Measurements from ENCODE around the gene PEG3. TPM values are rescaled to one million over a fixed set of nuclear protein-coding genes. Genes with fewer than 3 reads are reported as not detected.

Gene PEG3
- total and polyA plus RNA-seq, 12 donors = 1.8 to 10.3 (median 7.5) TPM

DNA sequence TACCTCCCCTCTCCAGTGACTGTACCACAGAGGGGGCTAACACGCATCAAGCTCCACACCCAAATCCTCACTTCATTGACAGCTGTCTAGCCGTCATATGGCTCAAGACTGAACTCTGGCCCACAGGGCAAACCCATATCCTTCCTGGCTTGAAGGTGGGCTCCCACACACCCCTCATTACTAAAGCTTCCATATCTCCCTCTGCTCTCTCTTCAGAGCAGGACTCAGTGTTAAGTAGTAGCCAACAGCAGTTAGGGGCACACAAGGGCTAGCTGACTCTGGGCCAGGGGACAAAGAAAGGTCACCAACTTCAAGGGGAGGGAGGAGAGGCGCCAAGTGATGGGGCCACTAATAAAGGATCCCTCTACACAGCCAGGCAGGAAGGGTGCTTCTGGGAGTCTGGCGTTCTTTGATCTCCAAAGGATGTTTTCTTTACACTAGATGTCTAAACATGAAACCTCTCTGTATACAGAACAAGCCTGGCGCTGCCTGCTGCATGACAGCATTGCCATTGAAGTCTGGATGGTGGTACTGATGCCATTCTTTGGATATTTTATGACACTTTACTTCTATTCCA lies 8.1 kb downstream of the PEG3 start:
- DNase-seq (no peak), ATAC-seq (no peak)
- peaks cover 0 to 7% (median 0%) of the 10 kb centered on the region in 9 donors for H3K36me3 ChIP-seq
- WGBS, 2 donors = 77 to 81% methylated on average over 5 of the region's 5 CpGs
- H3K4me3 ChIP-seq = no peak overlapping the region
- H3K27me3 ChIP-seq = no peaks in the 10 kb centered on the region
- H3K9me3 ChIP-seq = peaks cover 0 to 9% (median 0%) of the 10 kb centered on the region in 11 donors
- H3K27ac ChIP-seq = no peak overlapping the region
- intact Hi-C loops (cut with DNase I) = loop anchor here in 1 of 10 donors (10.0 kb wide), 1 partner anchor 78 kb away; no protein-coding TSS in a partner anchor
- H3K4me1 ChIP-seq = peaks cover 0 to 16% (median 0%) of the 10 kb centered on the region in 9 donors
- TF ChIP-seq, protein P1, sequence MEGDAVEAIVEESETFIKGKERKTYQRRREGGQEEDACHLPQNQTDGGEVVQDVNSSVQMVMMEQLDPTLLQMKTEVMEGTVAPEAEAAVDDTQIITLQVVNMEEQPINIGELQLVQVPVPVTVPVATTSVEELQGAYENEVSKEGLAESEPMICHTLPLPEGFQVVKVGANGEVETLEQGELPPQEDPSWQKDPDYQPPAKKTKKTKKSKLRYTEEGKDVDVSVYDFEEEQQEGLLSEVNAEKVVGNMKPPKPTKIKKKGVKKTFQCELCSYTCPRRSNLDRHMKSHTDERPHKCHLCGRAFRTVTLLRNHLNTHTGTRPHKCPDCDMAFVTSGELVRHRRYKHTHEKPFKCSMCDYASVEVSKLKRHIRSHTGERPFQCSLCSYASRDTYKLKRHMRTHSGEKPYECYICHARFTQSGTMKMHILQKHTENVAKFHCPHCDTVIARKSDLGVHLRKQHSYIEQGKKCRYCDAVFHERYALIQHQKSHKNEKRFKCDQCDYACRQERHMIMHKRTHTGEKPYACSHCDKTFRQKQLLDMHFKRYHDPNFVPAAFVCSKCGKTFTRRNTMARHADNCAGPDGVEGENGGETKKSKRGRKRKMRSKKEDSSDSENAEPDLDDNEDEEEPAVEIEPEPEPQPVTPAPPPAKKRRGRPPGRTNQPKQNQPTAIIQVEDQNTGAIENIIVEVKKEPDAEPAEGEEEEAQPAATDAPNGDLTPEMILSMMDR (IDR thresholded peaks at IDR 0.05) = no peak

GRCh38 chr19:56831255-56831654 lies 9.3 kb downstream of the PEG3 start:
- H3K27ac ChIP-seq = no peak overlapping the region
- no peaks in the 10 kb centered on the region for H3K27me3 ChIP-seq
- intact Hi-C loops (cut with DNase I) = loop anchor here in 1 of 10 donors (10.0 kb wide), 1 partner anchor 76 kb away; no protein-coding TSS in a partner anchor
- DNase-seq (no peak), ATAC-seq (no peak)
- H3K4me3 ChIP-seq = no peak overlapping the region
- peaks cover 0 to 8% (median 0%) of the 10 kb centered on the region in 9 donors for H3K4me1 ChIP-seq
- peaks cover 0 to 7% (median 0%) of the 10 kb centered on the region in 9 donors for H3K36me3 ChIP-seq
- H3K9me3 ChIP-seq = peaks cover 0 to under 1% (median 0%) of the 10 kb centered on the region in 11 donors
- TF ChIP-seq, protein P1 (IDR thresholded peaks at IDR 0.05) = no peak
- 60 to 62% methylated on average over 2 of the region's 2 CpGs for WGBS, 2 donors

GRCh38 chr19:56829596-56829995 lies 10.9 kb downstream of the PEG3 start:
- TF ChIP-seq, protein P1 (IDR thresholded peaks at IDR 0.05) = no peak
- Histone ChIP-seq H3K36me3 (peaks cover 0 to 7% (median 0%) of the 10 kb centered on the region in 9 donors), H3K4me1 (peaks cover 0 to 8% (median 0%) of the 10 kb centered on the region in 9 donors), H3K9me3 (peaks cover 0 to 4% (median 0%) of the 10 kb centered on the region in 11 donors), H3K27ac (no peak overlapping the region), H3K4me3 (no peak overlapping the region), H3K27me3 (no peaks in the 10 kb centered on the region)
- intact Hi-C loops (cut with DNase I) = no loop called here
- WGBS, 2 donors = 79 to 81% methylated on average over 6 of the region's 6 CpGs
- ATAC-seq = no peak
- no peak for DNase-seq

- 58 to 75% methylated on average over 2 of the region's 2 CpGs for WGBS, 2 donors
Observed at GRCh38 chr19:56827708-56828107, 12.8 kb downstream of the PEG3 start.

More at GRCh38 chr19:56827708-56828107, 12.8 kb downstream of the PEG3 start:
- Histone ChIP-seq H3K4me1 (peaks cover 0 to 8% (median 0%) of the 10 kb centered on the region in 9 donors), H3K27ac (no peak overlapping the region), H3K9me3 (peaks cover 0 to 12% (median 0%) of the 10 kb centered on the region in 11 donors), H3K4me3 (no peak overlapping the region), H3K27me3 (no peaks in the 10 kb centered on the region), H3K36me3 (peaks cover 0 to 12% (median 0%) of the 10 kb centered on the region in 9 donors)
- intact Hi-C loops (cut with DNase I) = no loop called here
- TF ChIP-seq, protein P1 (IDR thresholded peaks at IDR 0.05) = no peak
- DNase-seq = no peak
- no peak for ATAC-seq

All from heart right ventricle (tissue), 16 donors.